Ramos (cell line): Measurements from ENCODE around the gene EGLN3.

Experiments
- in situ Hi-C: fragments of 300-500 bp; cut with MboI; formaldehyde crosslinking; loops from one replicate; pipeline ENCODE4 v1.14.3; 2022; ENCODE audit warnings: low sequenced_read_pairs; ENCODE audit not compliant: unreplicated experiment

EGLN3 gene

DNA sequence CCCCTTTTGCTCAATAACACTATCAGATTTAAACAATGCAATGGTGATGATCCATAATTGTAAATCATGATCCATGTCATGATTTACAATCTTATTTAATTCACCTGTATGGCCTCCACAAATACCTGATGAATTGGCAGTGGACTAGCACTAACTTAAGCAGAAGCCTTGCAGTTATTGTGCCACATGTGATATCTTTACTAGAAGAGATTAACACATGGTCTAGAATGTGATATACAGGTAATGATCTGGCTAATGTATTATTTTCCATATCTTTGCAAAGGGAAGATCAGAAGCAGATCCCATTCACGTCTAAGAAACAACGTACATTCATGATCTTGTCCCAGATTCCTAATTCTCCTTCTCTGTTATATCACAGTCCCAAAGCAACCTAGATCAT is 66.0 kb downstream of the EGLN3 start:
- in situ Hi-C loops, result no loop called here

DNA sequence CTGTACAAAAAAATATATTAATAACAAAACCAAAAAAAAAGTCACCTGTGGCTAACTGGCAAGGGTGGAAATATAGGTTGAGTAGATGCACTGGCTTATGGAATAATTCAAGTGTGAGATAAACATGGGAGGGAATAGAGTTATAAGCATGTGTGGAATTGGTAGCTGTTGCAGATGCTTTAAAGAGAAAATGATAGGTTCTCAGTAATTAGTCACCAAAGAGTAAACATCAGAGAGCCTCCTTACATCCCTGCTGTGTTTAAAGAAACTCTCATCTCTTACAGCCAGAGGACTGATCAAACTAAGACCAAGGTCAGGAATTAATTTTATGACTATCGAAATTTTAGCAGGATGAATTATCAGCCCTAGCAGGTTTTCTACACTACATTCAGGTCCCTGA is 70.5 kb downstream of the EGLN3 start:
- in situ Hi-C loops, result no loop called here

DNA sequence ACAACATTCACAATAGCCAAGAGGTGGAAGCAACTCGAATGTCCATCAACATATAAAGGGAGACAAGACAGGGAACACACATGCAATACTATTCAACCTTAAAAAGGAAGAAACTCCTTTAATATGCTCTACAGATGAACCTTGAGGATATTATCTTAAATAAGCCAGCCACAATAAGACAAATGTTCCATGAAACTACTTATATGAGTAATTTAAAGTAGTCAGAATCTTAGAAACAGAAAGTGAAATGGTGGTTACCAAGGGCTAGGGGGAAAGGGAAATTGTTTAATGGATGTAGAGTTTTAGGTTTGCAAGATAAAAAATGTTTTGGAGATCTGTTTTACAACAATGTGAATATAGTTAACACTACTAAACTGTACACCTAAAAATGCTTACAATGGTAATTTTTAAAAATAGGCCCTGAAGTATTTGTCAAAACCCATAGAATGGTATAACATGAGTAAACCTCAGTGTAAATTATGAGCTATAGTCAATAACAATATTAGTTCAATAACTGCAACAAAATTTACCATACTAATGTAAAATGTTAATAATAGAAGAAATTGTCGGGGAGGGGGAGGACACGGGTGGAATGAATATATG is 71.1 kb downstream of the EGLN3 start:
- in situ Hi-C loops, result no loop called here

DNA sequence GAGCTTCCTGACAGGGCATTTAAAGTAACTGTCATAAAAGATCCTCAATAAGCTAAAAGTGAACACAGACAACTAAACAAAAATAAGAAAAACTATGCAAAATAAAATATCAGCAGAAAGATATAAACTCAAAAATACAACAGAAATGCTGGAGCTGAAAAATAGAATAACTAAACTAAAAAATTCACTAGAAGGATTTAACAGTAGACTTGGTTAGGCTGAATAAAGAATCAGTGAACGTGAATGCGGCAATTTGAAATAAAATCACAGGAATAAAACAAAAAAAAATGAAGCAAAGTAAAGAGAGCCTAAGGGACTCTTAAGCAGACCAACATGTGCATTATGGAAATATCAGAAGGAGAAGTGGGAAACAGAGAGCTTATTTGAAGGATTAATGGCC is 74.6 kb downstream of the EGLN3 start:
- in situ Hi-C loops, result no loop called here
